ENCODE measurements around the gene PCLO. TPM values are rescaled to one million over a fixed set of nuclear protein-coding genes. Genes with fewer than 3 reads are reported as not detected.

PCLO gene
- total and polyA plus RNA-seq, 4 donors = 0.04 to 1.1 (median 0.48) TPM

GRCh38 chr7:82745117-82745516, 417.6 kb downstream of the PCLO start (continued):
- TF ChIP-seq EGR1 (IDR thresholded peaks at IDR 0.05; ENCODE audit: low read depth in 2 of 2) (no peak), ZBTB33 (IDR thresholded peaks at IDR 0.05) (no peak)

GRCh38 chr7:82742163-82742562, 420.5 kb downstream of the PCLO start:
- no peaks in the 10 kb centered on the region for H3K27me3 ChIP-seq (ENCODE audit: control insufficient read depth in 4 of 4, insufficient read depth in 4 of 4, low read length in 3 of 4)
- H3K9me3 ChIP-seq (ENCODE audit: control insufficient read depth in 4 of 4, low read length in 3 of 4) = no peaks in the 10 kb centered on the region
- H3K9ac ChIP-seq (ENCODE audit: low read depth in 1 of 2, low read length in 2 of 2) = no peak overlapping the region
- H3K27ac ChIP-seq (ENCODE audit: low read depth in 1 of 2, low read length in 2 of 2) = no peak overlapping the region
- TF ChIP-seq RAD21 (IDR thresholded peaks at IDR 0.05) (no peak), MAX (IDR thresholded peaks at IDR 0.05) (no peak), NR2F2 (IDR thresholded peaks at IDR 0.05) (no peak), SP1 (IDR thresholded peaks at IDR 0.05) (no peak), TAF1 (conservative IDR thresholded peaks at IDR 0.05) (no peak), FOXA2 (IDR thresholded peaks at IDR 0.05) (no peak), FOXA1 (IDR thresholded peaks at IDR 0.05) (no peak), REST (IDR thresholded peaks at IDR 0.05) (no peak), JUND (IDR thresholded peaks at IDR 0.05) (no peak), YY1 (IDR thresholded peaks at IDR 0.05) (no peak), EGR1 (IDR thresholded peaks at IDR 0.05; ENCODE audit: low read depth in 2 of 2) (no peak), HNF4A (conservative IDR thresholded peaks at IDR 0.05) (no peak), RXRA (IDR thresholded peaks at IDR 0.05) (no peak), GABPA (IDR thresholded peaks at IDR 0.05 in 1 of 2, conservative IDR thresholded peaks at IDR 0.05 in 1 of 2) (no peak), ATF3 (IDR thresholded peaks at IDR 0.05) (no peak)
- H3K4me3 ChIP-seq (ENCODE audit: low read depth in 1 of 3, low read length in 3 of 3) = no peak overlapping the region
- DNase-seq (ENCODE audit: low spot score) = no peak
- 78% methylated on average over 4 of the region's 4 CpGs for WGBS
- H3K36me3 ChIP-seq (ENCODE audit: control insufficient read depth in 4 of 4, insufficient read depth in 3 of 4, low read depth in 1 of 4, low read length in 3 of 4) = no peaks in the 10 kb centered on the region
- no peaks in the 10 kb centered on the region for H3K4me1 ChIP-seq (ENCODE audit: control insufficient read depth in 4 of 4, insufficient read depth in 4 of 4, low read length in 3 of 4)

GRCh38 chr7:82741493-82741892, 421.2 kb downstream of the PCLO start:
- Histone ChIP-seq H3K36me3 (ENCODE audit: control insufficient read depth in 4 of 4, insufficient read depth in 3 of 4, low read depth in 1 of 4, low read length in 3 of 4) (no peaks in the 10 kb centered on the region), H3K4me1 (ENCODE audit: control insufficient read depth in 4 of 4, insufficient read depth in 4 of 4, low read length in 3 of 4) (no peaks in the 10 kb centered on the region), H3K27me3 (ENCODE audit: control insufficient read depth in 4 of 4, insufficient read depth in 4 of 4, low read length in 3 of 4) (no peaks in the 10 kb centered on the region), H3K4me3 (ENCODE audit: low read depth in 1 of 3, low read length in 3 of 3) (no peak overlapping the region), H3K9ac (ENCODE audit: low read depth in 1 of 2, low read length in 2 of 2) (no peak overlapping the region), H3K27ac (ENCODE audit: low read depth in 1 of 2, low read length in 2 of 2) (no peak overlapping the region), H3K9me3 (ENCODE audit: control insufficient read depth in 4 of 4, low read length in 3 of 4) (no peaks in the 10 kb centered on the region)
- TF ChIP-seq NR2F2 (IDR thresholded peaks at IDR 0.05) = no peak
- TF ChIP-seq RXRA (IDR thresholded peaks at IDR 0.05) = no peak
- TF ChIP-seq EGR1 (IDR thresholded peaks at IDR 0.05; ENCODE audit: low read depth in 2 of 2) = no peak
- TF ChIP-seq FOXA1 (IDR thresholded peaks at IDR 0.05) = no peak
- no peak for TF ChIP-seq GABPA (IDR thresholded peaks at IDR 0.05 in 1 of 2, conservative IDR thresholded peaks at IDR 0.05 in 1 of 2)
- DNase-seq (ENCODE audit: low spot score) = no peak

Data from liver (tissue), 9 donors.